GM21367 (cell line): ENCODE data around the gene CDH2.

Experiments
- ATAC-seq: cut with Tn5 transposase; IDR thresholded peaks from one replicate; pipeline ENCODE4 v1.9.1; 2021; ENCODE audit not compliant: unreplicated experiment

CDH2 gene

GRCh38 chr18:28045880-28046279, 131.1 kb downstream of the CDH2 start:
- ATAC-seq: no peak

- no peak for ATAC-seq
Observed at GRCh38 chr18:28045176-28045810, 131.6 kb downstream of the CDH2 start.

GRCh38 chr18:28044036-28044435, 132.9 kb downstream of the CDH2 start:
- no peak for ATAC-seq

GRCh38 chr18:28043631-28044030, 133.3 kb downstream of the CDH2 start:
- no peak for ATAC-seq

GRCh38 chr18:28041366-28041765, 135.6 kb downstream of the CDH2 start:
- ATAC-seq: no peak

- no peak for ATAC-seq
Observed at GRCh38 chr18:28040716-28041115, 136.2 kb downstream of the CDH2 start.

- ATAC-seq: no peak
Observed at GRCh38 chr18:28040211-28040610, 136.7 kb downstream of the CDH2 start.

- no peak for ATAC-seq
Observed at GRCh38 chr18:28039691-28040090, 137.2 kb downstream of the CDH2 start.

GRCh38 chr18:28039078-28039477, 137.9 kb downstream of the CDH2 start:
- no peak for ATAC-seq

GRCh38 chr18:28036488-28036887, 140.4 kb downstream of the CDH2 start:
- ATAC-seq: no peak

GRCh38 chr18:28034567-28034966, 142.4 kb downstream of the CDH2 start:
- ATAC-seq: no peak

- ATAC-seq: no peak
Observed at GRCh38 chr18:28032177-28032576, 144.8 kb downstream of the CDH2 start.

GRCh38 chr18:28030458-28030857, 146.5 kb downstream of the CDH2 start:
- ATAC-seq: no peak

- ATAC-seq: no peak
Observed at GRCh38 chr18:28027755-28028154, 149.2 kb downstream of the CDH2 start.

- no peak for ATAC-seq
Observed at GRCh38 chr18:28019425-28020108, 157.4 kb downstream of the CDH2 start.

GRCh38 chr18:28018351-28018750, 158.6 kb downstream of the CDH2 start:
- no peak for ATAC-seq

GRCh38 chr18:28015671-28016070, 161.3 kb downstream of the CDH2 start:
- ATAC-seq: no peak

- no peak for ATAC-seq
Observed at GRCh38 chr18:28013066-28013465, 163.9 kb downstream of the CDH2 start.

- no peak for ATAC-seq
Observed at GRCh38 chr18:28012336-28012735, 164.6 kb downstream of the CDH2 start.

GRCh38 chr18:28009589-28009988, 167.3 kb downstream of the CDH2 start:
- no peak for ATAC-seq

GRCh38 chr18:28007841-28008240, 169.1 kb downstream of the CDH2 start:
- no peak for ATAC-seq

- no peak for ATAC-seq
Observed at GRCh38 chr18:28005164-28005563, 171.8 kb downstream of the CDH2 start.

- no peak for ATAC-seq
Observed at GRCh38 chr18:28004606-28005005, 172.3 kb downstream of the CDH2 start.
